GM12878 (cell line): ENCODE measurements around the gene C10orf90. TPM values are rescaled to one million over a fixed set of nuclear protein-coding genes. Genes with fewer than 3 reads are reported as not detected.

Source experiments
- DPF2 ChIP-seq: fragments of 450-650 bp; IDR thresholded peaks from 2 replicates; pipeline ENCODE4 v1.6.1; 2017; ENCODE audit warnings: mild to moderate bottlenecking
- PAX5 ChIP-seq: IDR thresholded peaks from 2 replicates; pipeline ENCODE4 v1.6.1; 2011; ENCODE audit warnings: low read depth, low read length, borderline replicate concordance
- PML ChIP-seq: IDR thresholded peaks from 2 replicates; pipeline ENCODE4 v1.6.1; 2012; ENCODE audit warnings: low read length, inconsistent platforms
- POU2F2 ChIP-seq: IDR thresholded peaks from 3 replicates; pipeline ENCODE4 v1.6.1; 2011; ENCODE audit warnings: low read depth, mild to moderate bottlenecking, low read length, borderline replicate concordance
- RUNX3 ChIP-seq: IDR thresholded peaks from 2 replicates; pipeline ENCODE4 v1.6.1; 2012; ENCODE audit warnings: low read length, inconsistent platforms
- SUZ12 ChIP-seq: fragments of 200-600 bp; sonication (generic); IDR thresholded peaks from one replicate; pipeline ENCODE4 v1.6.1; 2018; ENCODE audit warnings: antibody characterized with exemption, mild to moderate bottlenecking; ENCODE audit not compliant: unreplicated experiment
- polyA plus RNA-seq, 11 experiments: library from polyadenylated mRNA; depleted of rRNA in 4 of 11; unstranded in 6 of 11; stranded (reverse) in 5 of 11; fragments of >200 nt; fragmentation: Nextera tagmentation in 4 of 11; fragmentation: Illumina TruSeq in 1 of 11; extraction: Ambion mirVana in 4 of 11; extraction: Trizol in 1 of 11; gene quantifications; 1 replicate in 1 of 11; 2 replicates in 10 of 11; pipeline versions ENCODE4 v1.2.1 to v1.2.3, GENCODE V29; 2011 to 2016; ENCODE audit warnings: inconsistent platforms in 2 of 11, missing spikeins in 2 of 11, low read depth in 1 of 11
- total RNA-seq, 4 experiments: library from RNA; depleted of rRNA in 3 of 4; stranded (reverse); fragments of >200 nt in 3 of 4; fragmentation: Illumina TruSeq in 1 of 4; extraction: Trizol in 1 of 4; gene quantifications; 2 replicates each; pipeline versions ENCODE4 v1.2.1 to v1.2.3, GENCODE V29; 2013 to 2021
- TF ChIP-seq, protein P1 (sequence below): fragments of 450-650 bp; IDR thresholded peaks from 2 replicates; pipeline ENCODE4 v1.6.1; 2017; ENCODE audit warnings: antibody characterized with exemption, mild to moderate bottlenecking, moderate library complexity
- TF ChIP-seq, protein P2 (sequence below): IDR thresholded peaks from 2 replicates; pipeline ENCODE4 v1.6.1; 2012; ENCODE audit warnings: mild to moderate bottlenecking, low read depth, low read length
- TF ChIP-seq, protein P3 (sequence below): fragments of 450-650 bp; IDR thresholded peaks from 2 replicates; pipeline ENCODE4 v1.6.1; 2016; ENCODE audit warnings: mild to moderate bottlenecking, moderate library complexity, borderline replicate concordance
- TF ChIP-seq, protein P4 (sequence below): fragments of 450-650 bp; IDR thresholded peaks from 2 replicates; pipeline ENCODE4 v1.6.1; 2017; ENCODE audit warnings: mild to moderate bottlenecking
- TF ChIP-seq, protein P5 (sequence below): IDR thresholded peaks from 2 replicates; pipeline ENCODE4 v1.6.1; 2011; ENCODE audit warnings: borderline replicate concordance, low read depth, mild to moderate bottlenecking, moderate library complexity, mixed read lengths, low read length; ENCODE audit not compliant: insufficient read depth; ENCODE audit errors: extremely low read length

Gene C10orf90
- total and polyA plus RNA-seq, 10 of the 15 experiments (the other 5 are each of a cell fraction or from before 2014, with no cell fraction given): 0.04 TPM; not detected in 9

DNA sequence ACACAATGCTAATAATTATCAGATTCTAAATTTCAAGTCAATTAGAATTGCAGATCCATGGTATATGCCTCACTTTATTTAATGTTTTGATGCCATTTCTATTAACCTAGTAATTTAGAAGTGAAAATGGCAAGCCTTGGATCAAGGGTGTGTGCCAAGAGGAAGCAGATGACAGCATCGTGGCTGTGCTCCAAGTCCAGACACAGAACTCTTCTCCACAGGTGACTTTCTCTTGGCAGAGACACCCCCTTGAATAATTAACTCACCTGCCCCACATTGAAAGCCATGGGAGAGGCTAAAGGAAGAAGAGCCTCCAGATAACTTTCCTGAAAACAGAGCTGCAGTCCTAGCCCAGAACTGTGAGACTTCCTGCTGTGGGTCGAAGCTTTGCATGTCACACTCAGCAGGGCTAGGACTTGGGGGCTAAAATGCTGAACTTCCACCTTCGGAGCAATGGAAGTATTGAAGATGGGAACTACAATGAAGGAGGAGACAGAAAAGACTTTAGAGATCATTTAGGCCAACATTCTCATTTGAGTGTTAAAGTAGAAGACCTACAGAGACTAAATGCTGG, 996 bp upstream of the C10orf90 start (continued):
- TF ChIP-seq, protein P1, sequence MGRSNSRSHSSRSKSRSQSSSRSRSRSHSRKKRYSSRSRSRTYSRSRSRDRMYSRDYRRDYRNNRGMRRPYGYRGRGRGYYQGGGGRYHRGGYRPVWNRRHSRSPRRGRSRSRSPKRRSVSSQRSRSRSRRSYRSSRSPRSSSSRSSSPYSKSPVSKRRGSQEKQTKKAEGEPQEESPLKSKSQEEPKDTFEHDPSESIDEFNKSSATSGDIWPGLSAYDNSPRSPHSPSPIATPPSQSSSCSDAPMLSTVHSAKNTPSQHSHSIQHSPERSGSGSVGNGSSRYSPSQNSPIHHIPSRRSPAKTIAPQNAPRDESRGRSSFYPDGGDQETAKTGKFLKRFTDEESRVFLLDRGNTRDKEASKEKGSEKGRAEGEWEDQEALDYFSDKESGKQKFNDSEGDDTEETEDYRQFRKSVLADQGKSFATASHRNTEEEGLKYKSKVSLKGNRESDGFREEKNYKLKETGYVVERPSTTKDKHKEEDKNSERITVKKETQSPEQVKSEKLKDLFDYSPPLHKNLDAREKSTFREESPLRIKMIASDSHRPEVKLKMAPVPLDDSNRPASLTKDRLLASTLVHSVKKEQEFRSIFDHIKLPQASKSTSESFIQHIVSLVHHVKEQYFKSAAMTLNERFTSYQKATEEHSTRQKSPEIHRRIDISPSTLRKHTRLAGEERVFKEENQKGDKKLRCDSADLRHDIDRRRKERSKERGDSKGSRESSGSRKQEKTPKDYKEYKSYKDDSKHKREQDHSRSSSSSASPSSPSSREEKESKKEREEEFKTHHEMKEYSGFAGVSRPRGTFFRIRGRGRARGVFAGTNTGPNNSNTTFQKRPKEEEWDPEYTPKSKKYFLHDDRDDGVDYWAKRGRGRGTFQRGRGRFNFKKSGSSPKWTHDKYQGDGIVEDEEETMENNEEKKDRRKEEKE: no peak
- TF ChIP-seq, protein P2, sequence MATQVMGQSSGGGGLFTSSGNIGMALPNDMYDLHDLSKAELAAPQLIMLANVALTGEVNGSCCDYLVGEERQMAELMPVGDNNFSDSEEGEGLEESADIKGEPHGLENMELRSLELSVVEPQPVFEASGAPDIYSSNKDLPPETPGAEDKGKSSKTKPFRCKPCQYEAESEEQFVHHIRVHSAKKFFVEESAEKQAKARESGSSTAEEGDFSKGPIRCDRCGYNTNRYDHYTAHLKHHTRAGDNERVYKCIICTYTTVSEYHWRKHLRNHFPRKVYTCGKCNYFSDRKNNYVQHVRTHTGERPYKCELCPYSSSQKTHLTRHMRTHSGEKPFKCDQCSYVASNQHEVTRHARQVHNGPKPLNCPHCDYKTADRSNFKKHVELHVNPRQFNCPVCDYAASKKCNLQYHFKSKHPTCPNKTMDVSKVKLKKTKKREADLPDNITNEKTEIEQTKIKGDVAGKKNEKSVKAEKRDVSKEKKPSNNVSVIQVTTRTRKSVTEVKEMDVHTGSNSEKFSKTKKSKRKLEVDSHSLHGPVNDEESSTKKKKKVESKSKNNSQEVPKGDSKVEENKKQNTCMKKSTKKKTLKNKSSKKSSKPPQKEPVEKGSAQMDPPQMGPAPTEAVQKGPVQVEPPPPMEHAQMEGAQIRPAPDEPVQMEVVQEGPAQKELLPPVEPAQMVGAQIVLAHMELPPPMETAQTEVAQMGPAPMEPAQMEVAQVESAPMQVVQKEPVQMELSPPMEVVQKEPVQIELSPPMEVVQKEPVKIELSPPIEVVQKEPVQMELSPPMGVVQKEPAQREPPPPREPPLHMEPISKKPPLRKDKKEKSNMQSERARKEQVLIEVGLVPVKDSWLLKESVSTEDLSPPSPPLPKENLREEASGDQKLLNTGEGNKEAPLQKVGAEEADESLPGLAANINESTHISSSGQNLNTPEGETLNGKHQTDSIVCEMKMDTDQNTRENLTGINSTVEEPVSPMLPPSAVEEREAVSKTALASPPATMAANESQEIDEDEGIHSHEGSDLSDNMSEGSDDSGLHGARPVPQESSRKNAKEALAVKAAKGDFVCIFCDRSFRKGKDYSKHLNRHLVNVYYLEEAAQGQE: no peak
- TF ChIP-seq, protein P3, sequence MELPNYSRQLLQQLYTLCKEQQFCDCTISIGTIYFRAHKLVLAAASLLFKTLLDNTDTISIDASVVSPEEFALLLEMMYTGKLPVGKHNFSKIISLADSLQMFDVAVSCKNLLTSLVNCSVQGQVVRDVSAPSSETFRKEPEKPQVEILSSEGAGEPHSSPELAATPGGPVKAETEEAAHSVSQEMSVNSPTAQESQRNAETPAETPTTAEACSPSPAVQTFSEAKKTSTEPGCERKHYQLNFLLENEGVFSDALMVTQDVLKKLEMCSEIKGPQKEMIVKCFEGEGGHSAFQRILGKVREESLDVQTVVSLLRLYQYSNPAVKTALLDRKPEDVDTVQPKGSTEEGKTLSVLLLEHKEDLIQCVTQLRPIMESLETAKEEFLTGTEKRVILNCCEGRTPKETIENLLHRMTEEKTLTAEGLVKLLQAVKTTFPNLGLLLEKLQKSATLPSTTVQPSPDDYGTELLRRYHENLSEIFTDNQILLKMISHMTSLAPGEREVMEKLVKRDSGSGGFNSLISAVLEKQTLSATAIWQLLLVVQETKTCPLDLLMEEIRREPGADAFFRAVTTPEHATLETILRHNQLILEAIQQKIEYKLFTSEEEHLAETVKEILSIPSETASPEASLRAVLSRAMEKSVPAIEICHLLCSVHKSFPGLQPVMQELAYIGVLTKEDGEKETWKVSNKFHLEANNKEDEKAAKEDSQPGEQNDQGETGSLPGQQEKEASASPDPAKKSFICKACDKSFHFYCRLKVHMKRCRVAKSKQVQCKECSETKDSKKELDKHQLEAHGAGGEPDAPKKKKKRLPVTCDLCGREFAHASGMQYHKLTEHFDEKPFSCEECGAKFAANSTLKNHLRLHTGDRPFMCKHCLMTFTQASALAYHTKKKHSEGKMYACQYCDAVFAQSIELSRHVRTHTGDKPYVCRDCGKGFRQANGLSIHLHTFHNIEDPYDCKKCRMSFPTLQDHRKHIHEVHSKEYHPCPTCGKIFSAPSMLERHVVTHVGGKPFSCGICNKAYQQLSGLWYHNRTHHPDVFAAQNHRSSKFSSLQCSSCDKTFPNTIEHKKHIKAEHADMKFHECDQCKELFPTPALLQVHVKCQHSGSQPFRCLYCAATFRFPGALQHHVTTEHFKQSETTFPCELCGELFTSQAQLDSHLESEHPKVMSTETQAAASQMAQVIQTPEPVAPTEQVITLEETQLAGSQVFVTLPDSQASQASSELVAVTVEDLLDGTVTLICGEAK: no peak
- TF ChIP-seq, protein P4, sequence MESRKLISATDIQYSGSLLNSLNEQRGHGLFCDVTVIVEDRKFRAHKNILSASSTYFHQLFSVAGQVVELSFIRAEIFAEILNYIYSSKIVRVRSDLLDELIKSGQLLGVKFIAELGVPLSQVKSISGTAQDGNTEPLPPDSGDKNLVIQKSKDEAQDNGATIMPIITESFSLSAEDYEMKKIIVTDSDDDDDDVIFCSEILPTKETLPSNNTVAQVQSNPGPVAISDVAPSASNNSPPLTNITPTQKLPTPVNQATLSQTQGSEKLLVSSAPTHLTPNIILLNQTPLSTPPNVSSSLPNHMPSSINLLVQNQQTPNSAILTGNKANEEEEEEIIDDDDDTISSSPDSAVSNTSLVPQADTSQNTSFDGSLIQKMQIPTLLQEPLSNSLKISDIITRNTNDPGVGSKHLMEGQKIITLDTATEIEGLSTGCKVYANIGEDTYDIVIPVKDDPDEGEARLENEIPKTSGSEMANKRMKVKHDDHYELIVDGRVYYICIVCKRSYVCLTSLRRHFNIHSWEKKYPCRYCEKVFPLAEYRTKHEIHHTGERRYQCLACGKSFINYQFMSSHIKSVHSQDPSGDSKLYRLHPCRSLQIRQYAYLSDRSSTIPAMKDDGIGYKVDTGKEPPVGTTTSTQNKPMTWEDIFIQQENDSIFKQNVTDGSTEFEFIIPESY: no peak
- no peak for TF ChIP-seq PAX5
- TF ChIP-seq RUNX3: no peak
- no peak for TF ChIP-seq SUZ12
- TF ChIP-seq, protein P5, sequence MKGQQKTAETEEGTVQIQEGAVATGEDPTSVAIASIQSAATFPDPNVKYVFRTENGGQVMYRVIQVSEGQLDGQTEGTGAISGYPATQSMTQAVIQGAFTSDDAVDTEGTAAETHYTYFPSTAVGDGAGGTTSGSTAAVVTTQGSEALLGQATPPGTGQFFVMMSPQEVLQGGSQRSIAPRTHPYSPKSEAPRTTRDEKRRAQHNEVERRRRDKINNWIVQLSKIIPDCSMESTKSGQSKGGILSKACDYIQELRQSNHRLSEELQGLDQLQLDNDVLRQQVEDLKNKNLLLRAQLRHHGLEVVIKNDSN: no peak
- TF ChIP-seq POU2F2: no peak
- TF ChIP-seq DPF2: no peak
- TF ChIP-seq PML: no peak
